Nephron progenitor cell (in vitro differentiated cells): ENCODE results near the gene ELAC2.
"Not testable (repeated sequence)": the region's sequence is repeated elsewhere in the genome, so short reads cannot be mapped to it uniquely, and the experiment has no call there.

Source experiments
- DNase-seq: peaks from one replicate; pipeline ENCODE4 v3.0.0; 2021
- H3K27ac Mint-ChIP-seq: 2 replicates; pipeline ENCODE4 v1.8.0; 2021; ENCODE audit warnings: mild to moderate bottlenecking, moderate library complexity, mixed read lengths
- H3K27me3 Mint-ChIP-seq: 2 replicates; pipeline ENCODE4 v1.8.0; 2021; ENCODE audit warnings: mild to moderate bottlenecking, low read depth, mixed read lengths; ENCODE audit not compliant: poor library complexity
- H3K36me3 Mint-ChIP-seq: 2 replicates; pipeline ENCODE4 v1.8.0; 2021; ENCODE audit warnings: low read depth, mixed read lengths
- H3K4me1 Mint-ChIP-seq: 2 replicates; pipeline ENCODE4 v1.8.0; 2021; ENCODE audit warnings: mixed read lengths
- H3K4me3 Mint-ChIP-seq: 2 replicates; pipeline ENCODE4 v1.8.0; 2021; ENCODE audit warnings: mild to moderate bottlenecking, moderate library complexity, mixed read lengths
- H3K9me3 Mint-ChIP-seq: 2 replicates; pipeline ENCODE4 v1.8.0; 2021; ENCODE audit warnings: mild to moderate bottlenecking, moderate library complexity, mixed read lengths
- CTCF ChIP-seq: fragments of 200-600 bp; sonication (generic); IDR thresholded peaks from 2 replicates; pipeline ENCODE4 v1.5.0; 2021; ENCODE audit warnings: antibody characterized with exemption

The ELAC2 gene

GRCh38 chr17:12979246-12979645, 38.6 kb downstream of the ELAC2 start:
- Mint-ChIP-seq H3K4me1 (peaks cover 14% of the 10 kb centered on the region), H3K27me3 (peaks cover 21% of the 10 kb centered on the region), H3K9me3 (no peaks in the 10 kb centered on the region), H3K27ac (no peak overlapping the region), H3K36me3 (no peaks in the 10 kb centered on the region), H3K4me3 (no peak overlapping the region)
- TF ChIP-seq CTCF, result no peak
- no peak for DNase-seq

GRCh38 chr17:12978787-12979186, 39.0 kb downstream of the ELAC2 start:
- H3K4me3 Mint-ChIP-seq, DNase-seq, H3K9me3 Mint-ChIP-seq, H3K27ac Mint-ChIP-seq, H3K36me3 Mint-ChIP-seq: not testable (repeated sequence)
- Mint-ChIP-seq H3K4me1 (peaks cover 12% of the 10 kb centered on the region), H3K27me3 (peaks cover 25% of the 10 kb centered on the region)

- Mint-ChIP-seq H3K4me3 (no peak overlapping the region), H3K27ac (peak overlapping the region; percentile 48), H3K4me1 (peaks cover 12% of the 10 kb centered on the region), H3K36me3 (no peaks in the 10 kb centered on the region), H3K27me3 (peaks cover 36% of the 10 kb centered on the region), H3K9me3 (no peaks in the 10 kb centered on the region)
- DNase-seq, result no peak
- TF ChIP-seq CTCF, result no peak
Observed at GRCh38 chr17:12977008-12977751, 40.6 kb downstream of the ELAC2 start.

- TF ChIP-seq CTCF, result no peak
- H3K36me3 Mint-ChIP-seq, result no peaks in the 10 kb centered on the region
- H3K4me3 Mint-ChIP-seq, result peak overlapping the region; percentile 78
- peaks cover 12% of the 10 kb centered on the region for H3K4me1 Mint-ChIP-seq
- peak; percentile 67 for DNase-seq
- peaks cover 46% of the 10 kb centered on the region for H3K27me3 Mint-ChIP-seq
- H3K27ac Mint-ChIP-seq, result no peak overlapping the region
- H3K9me3 Mint-ChIP-seq, result no peaks in the 10 kb centered on the region
Observed at GRCh38 chr17:12974005-12974531, 43.8 kb downstream of the ELAC2 start.

GRCh38 chr17:12973496-12974004, 44.3 kb downstream of the ELAC2 start:
- Mint-ChIP-seq H3K27me3 (peaks cover 46% of the 10 kb centered on the region), H3K4me3 (peak overlapping the region; percentile 76), H3K9me3 (no peaks in the 10 kb centered on the region), H3K4me1 (peaks cover 12% of the 10 kb centered on the region), H3K27ac (no peak overlapping the region), H3K36me3 (no peaks in the 10 kb centered on the region)
- TF ChIP-seq CTCF, result no peak
- DNase-seq, result no peak

- Mint-ChIP-seq H3K27ac (no peak overlapping the region), H3K9me3 (no peaks in the 10 kb centered on the region), H3K36me3 (peaks cover 11% of the 10 kb centered on the region), H3K4me1 (peaks cover 5% of the 10 kb centered on the region), H3K4me3 (no peak overlapping the region), H3K27me3 (peaks cover 25% of the 10 kb centered on the region)
- DNase-seq, result no peak
- TF ChIP-seq CTCF, result no peak
Observed at GRCh38 chr17:12967962-12968361, 49.9 kb downstream of the ELAC2 start.
